ENCODE measurements around the gene FBXL14. TPM values are rescaled to one million over a fixed set of nuclear protein-coding genes. Genes with fewer than 3 reads are reported as not detected.

Gene FBXL14
- total RNA-seq, 1 donor from 2014 or later = 16.7 TPM

DNA sequence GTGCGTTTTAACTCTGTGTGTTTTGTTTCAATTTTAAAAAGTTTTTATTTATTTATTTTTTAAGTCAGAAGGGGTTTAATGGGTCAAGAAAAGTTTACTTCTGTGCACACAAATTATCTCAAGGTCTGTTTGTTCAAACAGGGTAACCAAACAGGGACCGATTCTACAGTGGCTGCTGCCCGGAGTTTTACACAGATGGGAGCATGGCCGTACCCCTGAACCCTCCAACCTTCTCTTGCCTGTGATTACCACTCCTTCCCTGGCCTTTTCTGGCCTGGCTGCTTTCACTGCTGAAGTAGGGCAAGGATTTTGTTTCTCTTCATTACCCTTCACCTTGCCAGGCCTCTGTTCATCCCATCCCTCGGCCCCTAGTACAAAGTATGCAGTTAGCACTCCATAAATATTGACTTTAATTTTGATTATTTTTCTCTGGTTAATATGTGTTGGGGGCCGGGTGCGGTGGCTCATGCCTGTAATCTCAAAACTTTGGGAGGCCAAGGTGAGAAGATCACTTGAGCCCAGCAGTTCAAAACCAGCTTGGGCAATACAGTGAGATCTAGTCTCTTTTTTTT, 15.8 kb upstream of the FBXL14 start:
- no peak overlapping the region for H3K4me3 Mint-ChIP-seq
- H3K4me1 Mint-ChIP-seq (ENCODE audit: unreplicated experiment) = peaks cover 27% of the 10 kb centered on the region
- TF ChIP-seq, protein P1, sequence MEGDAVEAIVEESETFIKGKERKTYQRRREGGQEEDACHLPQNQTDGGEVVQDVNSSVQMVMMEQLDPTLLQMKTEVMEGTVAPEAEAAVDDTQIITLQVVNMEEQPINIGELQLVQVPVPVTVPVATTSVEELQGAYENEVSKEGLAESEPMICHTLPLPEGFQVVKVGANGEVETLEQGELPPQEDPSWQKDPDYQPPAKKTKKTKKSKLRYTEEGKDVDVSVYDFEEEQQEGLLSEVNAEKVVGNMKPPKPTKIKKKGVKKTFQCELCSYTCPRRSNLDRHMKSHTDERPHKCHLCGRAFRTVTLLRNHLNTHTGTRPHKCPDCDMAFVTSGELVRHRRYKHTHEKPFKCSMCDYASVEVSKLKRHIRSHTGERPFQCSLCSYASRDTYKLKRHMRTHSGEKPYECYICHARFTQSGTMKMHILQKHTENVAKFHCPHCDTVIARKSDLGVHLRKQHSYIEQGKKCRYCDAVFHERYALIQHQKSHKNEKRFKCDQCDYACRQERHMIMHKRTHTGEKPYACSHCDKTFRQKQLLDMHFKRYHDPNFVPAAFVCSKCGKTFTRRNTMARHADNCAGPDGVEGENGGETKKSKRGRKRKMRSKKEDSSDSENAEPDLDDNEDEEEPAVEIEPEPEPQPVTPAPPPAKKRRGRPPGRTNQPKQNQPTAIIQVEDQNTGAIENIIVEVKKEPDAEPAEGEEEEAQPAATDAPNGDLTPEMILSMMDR (conservative IDR thresholded peaks at IDR 0.05) = no peak
- peaks cover 8% of the 10 kb centered on the region for H3K27me3 Mint-ChIP-seq
- DNase-seq (ENCODE audit: extremely low spot score, unreplicated experiment) = no peak
- no peaks in the 10 kb centered on the region for H3K9me3 Mint-ChIP-seq
- H3K36me3 Mint-ChIP-seq = peaks cover 3% of the 10 kb centered on the region
- no peak overlapping the region for H3K27ac Mint-ChIP-seq

DNA sequence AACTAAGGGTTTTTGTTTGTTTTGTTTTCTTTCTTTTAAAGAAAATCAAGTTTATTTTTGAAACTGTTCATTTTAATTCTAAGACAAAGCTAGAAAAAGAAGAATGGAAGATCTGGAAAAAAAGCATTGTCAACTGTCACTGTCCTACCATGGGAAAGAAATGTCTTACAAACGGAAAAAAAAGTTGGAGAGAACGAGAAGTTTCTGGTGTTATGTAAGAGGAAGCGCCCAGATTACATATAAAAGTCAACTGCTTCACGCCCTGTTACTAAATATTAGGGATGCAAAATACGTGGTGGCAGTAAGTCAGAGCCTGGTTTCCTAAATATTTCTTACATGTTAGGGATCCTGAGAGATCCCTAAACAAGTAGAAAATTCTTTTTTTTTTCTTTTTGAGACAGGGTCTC, 14.3 kb upstream of the FBXL14 start:
- no peaks in the 10 kb centered on the region for H3K9me3 Mint-ChIP-seq
- H3K27me3 Mint-ChIP-seq = peaks cover 9% of the 10 kb centered on the region
- H3K36me3 Mint-ChIP-seq = no peaks in the 10 kb centered on the region
- H3K4me3 Mint-ChIP-seq = no peak overlapping the region
- no peak overlapping the region for H3K27ac Mint-ChIP-seq
- TF ChIP-seq, protein P1 (conservative IDR thresholded peaks at IDR 0.05) = no peak
- no peak for DNase-seq (ENCODE audit: extremely low spot score, unreplicated experiment)
- peaks cover 33% of the 10 kb centered on the region for H3K4me1 Mint-ChIP-seq (ENCODE audit: unreplicated experiment)

DNA sequence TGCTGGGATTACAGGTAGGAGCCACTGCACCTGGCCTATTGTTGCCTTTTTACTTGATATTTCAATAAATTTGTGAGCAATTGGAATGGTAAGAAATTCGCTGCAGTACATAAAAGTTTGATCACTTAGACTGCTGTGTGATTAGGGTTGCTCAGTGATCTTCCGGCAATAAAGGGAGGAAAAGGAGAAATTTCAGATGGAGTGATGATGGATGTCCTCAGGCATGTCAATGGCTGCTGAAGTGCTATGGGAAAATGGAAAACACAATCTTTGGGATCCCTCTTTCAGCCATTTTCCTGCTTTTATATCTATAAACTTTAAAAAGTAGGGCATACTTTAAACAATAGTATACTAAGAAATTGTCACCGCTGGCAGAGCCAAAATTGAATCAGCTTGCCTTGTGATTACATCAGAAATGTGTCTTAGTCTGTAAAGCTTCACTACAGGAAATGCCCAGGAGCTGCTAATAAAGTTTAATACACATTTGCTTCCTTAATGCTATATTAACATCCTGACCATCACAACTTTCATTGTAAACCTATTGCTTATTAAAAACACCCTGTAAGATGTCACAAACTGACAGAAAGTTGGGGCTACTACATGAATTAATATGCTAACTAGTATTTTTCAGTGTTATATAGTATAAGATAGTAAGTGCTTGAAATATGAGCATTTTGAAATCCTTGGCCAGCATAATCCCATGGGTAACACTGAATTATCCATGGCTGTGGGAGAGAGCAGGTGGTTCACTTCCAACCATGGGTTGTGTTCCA, 13.7 kb upstream of the FBXL14 start:
- Mint-ChIP-seq H3K27ac (no peak overlapping the region), H3K4me3 (no peak overlapping the region), H3K4me1 (ENCODE audit: unreplicated experiment) (peaks cover 33% of the 10 kb centered on the region), H3K36me3 (no peaks in the 10 kb centered on the region), H3K9me3 (no peaks in the 10 kb centered on the region), H3K27me3 (peaks cover 9% of the 10 kb centered on the region)
- TF ChIP-seq, protein P1 (conservative IDR thresholded peaks at IDR 0.05) = no peak
- no peak for DNase-seq (ENCODE audit: extremely low spot score, unreplicated experiment)

DNA sequence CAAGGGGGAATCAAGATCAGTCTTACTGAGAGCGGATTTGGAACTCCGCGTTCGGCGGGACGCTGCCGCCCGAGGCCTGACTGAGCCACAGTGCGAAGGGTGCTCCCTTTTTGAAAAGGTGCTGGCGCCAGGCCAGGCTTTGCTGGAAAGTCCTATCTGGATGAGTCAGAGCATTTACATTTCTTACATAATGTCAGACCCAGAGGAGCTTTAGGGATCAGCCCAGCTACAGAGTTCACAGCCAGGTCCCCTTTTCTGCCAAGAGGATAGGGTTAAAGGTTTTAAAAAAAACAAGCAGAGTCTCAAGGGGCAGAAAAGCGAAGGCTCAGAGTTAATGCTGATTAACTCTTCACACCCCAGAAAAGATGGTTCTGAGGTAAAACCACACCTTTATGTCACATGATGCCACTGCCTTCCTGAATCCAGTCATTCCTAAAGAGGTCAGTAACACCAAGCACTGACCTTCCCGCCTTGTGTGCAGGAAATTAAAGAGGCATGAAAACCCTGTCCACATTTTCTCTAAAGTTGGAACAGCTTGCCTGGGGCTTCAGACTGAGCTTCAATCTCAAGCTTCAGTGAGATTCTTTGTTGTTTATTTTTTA, 11.7 kb upstream of the FBXL14 start:
- Mint-ChIP-seq H3K27me3 (peaks cover 9% of the 10 kb centered on the region), H3K27ac (peak overlapping the region; percentile 99)

DNA sequence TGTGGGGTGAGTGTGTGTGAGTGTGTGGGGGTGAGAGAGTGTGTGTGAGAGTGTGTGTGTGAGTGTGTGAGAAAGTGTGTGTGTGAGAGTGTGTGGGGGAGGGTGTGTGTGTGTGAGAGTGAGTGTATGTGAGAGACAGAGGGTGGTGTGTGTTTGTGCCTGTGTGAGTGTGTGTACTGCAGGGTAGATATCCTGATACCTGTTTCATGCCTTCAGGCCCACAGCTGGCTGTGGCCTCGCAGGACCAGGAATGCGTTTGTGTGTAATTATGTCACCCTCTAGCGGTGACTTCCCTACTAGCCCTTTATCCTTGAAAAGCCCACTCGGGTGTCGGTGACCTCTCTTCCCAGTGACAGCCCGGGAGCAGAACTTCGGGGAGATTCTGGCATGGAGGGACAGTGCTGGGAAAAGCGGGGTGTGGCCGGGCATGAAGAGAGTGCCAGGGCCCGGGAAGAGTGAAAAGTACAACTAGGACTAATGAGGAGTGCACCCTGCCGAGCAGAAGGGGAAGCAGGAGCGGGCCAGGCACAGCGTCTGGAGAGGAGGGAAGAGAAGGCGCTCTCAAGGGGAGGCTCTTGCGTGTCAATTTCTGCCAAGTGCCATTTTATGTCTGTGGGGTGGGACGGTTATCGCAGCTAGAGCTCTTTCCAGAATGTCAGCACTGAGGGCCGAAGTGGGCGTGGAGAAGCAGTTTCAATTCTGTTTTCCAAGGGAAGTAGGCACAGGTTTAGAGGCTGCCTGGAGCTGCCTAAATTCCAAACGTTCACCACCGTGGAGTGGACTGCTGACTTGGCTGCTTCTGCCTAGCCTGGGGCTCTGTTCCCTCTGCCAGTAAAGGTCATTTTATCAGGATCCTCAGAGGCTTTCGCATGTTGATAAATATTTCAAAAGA, 11.0 kb upstream of the FBXL14 start:
- peaks cover 21% of the 10 kb centered on the region for H3K4me1 Mint-ChIP-seq (ENCODE audit: unreplicated experiment)
- no peak for DNase-seq (ENCODE audit: extremely low spot score, unreplicated experiment)
- TF ChIP-seq, protein P1 (conservative IDR thresholded peaks at IDR 0.05) = peak; percentile 85
- no peaks in the 10 kb centered on the region for H3K9me3 Mint-ChIP-seq
- H3K27ac Mint-ChIP-seq = peak overlapping the region; percentile 99
- H3K36me3 Mint-ChIP-seq = no peaks in the 10 kb centered on the region
- peaks cover 9% of the 10 kb centered on the region for H3K27me3 Mint-ChIP-seq
- H3K4me3 Mint-ChIP-seq = peak overlapping the region; percentile 92

More for the DNA sequence above, 11.7 kb upstream of the FBXL14 start:
- Mint-ChIP-seq H3K9me3 (no peaks in the 10 kb centered on the region), H3K4me1 (ENCODE audit: unreplicated experiment) (peaks cover 21% of the 10 kb centered on the region), H3K36me3 (no peaks in the 10 kb centered on the region), H3K4me3 (peak overlapping the region; percentile 92)
- DNase-seq (ENCODE audit: extremely low spot score, unreplicated experiment) = no peak
- TF ChIP-seq, protein P1 (conservative IDR thresholded peaks at IDR 0.05) = no peak
